ENCODE data around the gene LGALS1. TPM values are rescaled to one million over a fixed set of nuclear protein-coding genes. Genes with fewer than 3 reads are reported as not detected.

Gene LGALS1
- total and polyA plus RNA-seq, 4 donors = 35.6 to 138 (median 91.6) TPM

DNA sequence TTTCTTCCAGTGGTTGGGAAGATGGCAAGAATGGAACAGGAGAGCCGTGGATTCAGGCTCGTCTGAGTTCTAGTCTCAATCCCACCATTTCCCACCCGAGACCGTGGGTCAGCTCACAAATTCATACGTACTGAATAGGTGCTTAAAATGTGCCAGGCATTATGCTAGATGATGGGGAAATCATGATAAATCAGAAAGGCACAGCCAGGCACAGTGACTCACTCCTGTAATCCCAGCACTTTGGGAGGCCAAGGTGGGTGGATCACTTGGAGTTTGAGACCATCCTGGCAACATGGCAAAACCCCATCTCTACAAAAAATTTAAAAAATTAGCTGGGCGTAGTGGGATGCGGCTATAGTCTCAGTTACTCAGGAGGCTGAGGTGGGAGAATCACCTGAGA is 28.5 kb downstream of the LGALS1 start (continued):
- no peak for TF ChIP-seq HNF4G (IDR thresholded peaks at IDR 0.05)
- no peak for TF ChIP-seq TAF1 (conservative IDR thresholded peaks at IDR 0.05)
- TF ChIP-seq, protein P1, sequence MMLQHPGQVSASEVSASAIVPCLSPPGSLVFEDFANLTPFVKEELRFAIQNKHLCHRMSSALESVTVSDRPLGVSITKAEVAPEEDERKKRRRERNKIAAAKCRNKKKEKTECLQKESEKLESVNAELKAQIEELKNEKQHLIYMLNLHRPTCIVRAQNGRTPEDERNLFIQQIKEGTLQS (IDR thresholded peaks at IDR 0.05) = no peak
- TF ChIP-seq FOXA2 (IDR thresholded peaks at IDR 0.05) = no peak
- no peak for TF ChIP-seq SP1 (IDR thresholded peaks at IDR 0.05)
- no peak for TF ChIP-seq CTCF (IDR thresholded peaks at IDR 0.05; ENCODE audit: low read depth, low read length, missing input control)
- no peak for TF ChIP-seq MAX (IDR thresholded peaks at IDR 0.05)

GRCh38 chr22:37704645-37705044 is 29.2 kb downstream of the LGALS1 start:
- no peaks in the 10 kb centered on the region for H3K9me3 ChIP-seq (ENCODE audit: control insufficient read depth in 4 of 4, low read length in 3 of 4)
- 87% methylated on average over 3 of the region's 3 CpGs for WGBS
- H3K4me3 ChIP-seq (ENCODE audit: low read depth in 1 of 3, low read length in 3 of 3) = no peak overlapping the region
- DNase-seq (ENCODE audit: low spot score) = no peak
- TF ChIP-seq FOXA1 (IDR thresholded peaks at IDR 0.05) (no peak), ZBTB33 (IDR thresholded peaks at IDR 0.05) (no peak), MAX (IDR thresholded peaks at IDR 0.05) (no peak), EGR1 (IDR thresholded peaks at IDR 0.05; ENCODE audit: low read depth in 2 of 2) (no peak), HNF4G (IDR thresholded peaks at IDR 0.05) (no peak), TAF1 (conservative IDR thresholded peaks at IDR 0.05) (no peak), JUND (IDR thresholded peaks at IDR 0.05) (no peak), RXRA (IDR thresholded peaks at IDR 0.05) (no peak), CTCF (IDR thresholded peaks at IDR 0.05; ENCODE audit: low read depth, low read length, missing input control) (no peak), SP1 (IDR thresholded peaks at IDR 0.05) (no peak), YY1 (IDR thresholded peaks at IDR 0.05) (no peak), RAD21 (IDR thresholded peaks at IDR 0.05) (no peak)
- TF ChIP-seq, protein P2, sequence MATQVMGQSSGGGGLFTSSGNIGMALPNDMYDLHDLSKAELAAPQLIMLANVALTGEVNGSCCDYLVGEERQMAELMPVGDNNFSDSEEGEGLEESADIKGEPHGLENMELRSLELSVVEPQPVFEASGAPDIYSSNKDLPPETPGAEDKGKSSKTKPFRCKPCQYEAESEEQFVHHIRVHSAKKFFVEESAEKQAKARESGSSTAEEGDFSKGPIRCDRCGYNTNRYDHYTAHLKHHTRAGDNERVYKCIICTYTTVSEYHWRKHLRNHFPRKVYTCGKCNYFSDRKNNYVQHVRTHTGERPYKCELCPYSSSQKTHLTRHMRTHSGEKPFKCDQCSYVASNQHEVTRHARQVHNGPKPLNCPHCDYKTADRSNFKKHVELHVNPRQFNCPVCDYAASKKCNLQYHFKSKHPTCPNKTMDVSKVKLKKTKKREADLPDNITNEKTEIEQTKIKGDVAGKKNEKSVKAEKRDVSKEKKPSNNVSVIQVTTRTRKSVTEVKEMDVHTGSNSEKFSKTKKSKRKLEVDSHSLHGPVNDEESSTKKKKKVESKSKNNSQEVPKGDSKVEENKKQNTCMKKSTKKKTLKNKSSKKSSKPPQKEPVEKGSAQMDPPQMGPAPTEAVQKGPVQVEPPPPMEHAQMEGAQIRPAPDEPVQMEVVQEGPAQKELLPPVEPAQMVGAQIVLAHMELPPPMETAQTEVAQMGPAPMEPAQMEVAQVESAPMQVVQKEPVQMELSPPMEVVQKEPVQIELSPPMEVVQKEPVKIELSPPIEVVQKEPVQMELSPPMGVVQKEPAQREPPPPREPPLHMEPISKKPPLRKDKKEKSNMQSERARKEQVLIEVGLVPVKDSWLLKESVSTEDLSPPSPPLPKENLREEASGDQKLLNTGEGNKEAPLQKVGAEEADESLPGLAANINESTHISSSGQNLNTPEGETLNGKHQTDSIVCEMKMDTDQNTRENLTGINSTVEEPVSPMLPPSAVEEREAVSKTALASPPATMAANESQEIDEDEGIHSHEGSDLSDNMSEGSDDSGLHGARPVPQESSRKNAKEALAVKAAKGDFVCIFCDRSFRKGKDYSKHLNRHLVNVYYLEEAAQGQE (IDR thresholded peaks at IDR 0.05) = no peak
- TF ChIP-seq, protein P1 (IDR thresholded peaks at IDR 0.05) = no peak
- H3K27me3 ChIP-seq (ENCODE audit: control insufficient read depth in 4 of 4, insufficient read depth in 4 of 4, low read length in 3 of 4) = no peaks in the 10 kb centered on the region
- peaks cover 0 to 6% (median under 1%) of the 10 kb centered on the region in 4 donors for H3K4me1 ChIP-seq (ENCODE audit: control insufficient read depth in 4 of 4, insufficient read depth in 4 of 4, low read length in 3 of 4)
- H3K36me3 ChIP-seq (ENCODE audit: control insufficient read depth in 4 of 4, insufficient read depth in 3 of 4, low read depth in 1 of 4, low read length in 3 of 4) = peaks cover 0 to 3% (median 0%) of the 10 kb centered on the region in 4 donors
- H3K27ac ChIP-seq (ENCODE audit: low read depth in 1 of 2, low read length in 2 of 2) = no peak overlapping the region
- H3K9ac ChIP-seq (ENCODE audit: low read depth in 1 of 2, low read length in 2 of 2) = no peak overlapping the region
